H1 (cell line): ENCODE results near the gene COLEC12. TPM values are rescaled to one million over a fixed set of nuclear protein-coding genes. Genes with fewer than 3 reads are reported as not detected.

ENCODE experiments used
- CTCF ChIA-PET: fragments of 300-600 bp; sonication (Branson Sonifier 250); formaldehyde crosslinking; loops from one replicate; lab custom pipeline; 2021; ENCODE audit not compliant: partially characterized antibody; lab: Charles Lee
- POLR2A ChIA-PET: fragments of 300-600 bp; sonication (Branson Sonifier 250); formaldehyde crosslinking; loops from one replicate; lab custom pipeline; 2021; ENCODE audit warnings: inconsistent platforms; ENCODE audit not compliant: partially characterized antibody; lab: Charles Lee
- DNase-seq, 2 experiments: peaks; one replicate each; pipeline versions ENCODE4 v3.0.0 to v3.0.0-alpha.2; 2010 to 2022; ENCODE audit warnings: low spot score in 2 of 2, low read depth in 1 of 2, mixed read lengths in 1 of 2
- FAIRE-seq: peaks from 2 replicates; lab custom pipeline; 2011; peaks lifted over from hg19 to GRCh38; lab: Jason Lieb, UNC
- H2AFZ ChIP-seq: 2 replicates; pipeline ENCODE4 v1.8.1; 2012; ENCODE audit warnings: low read length, inconsistent platforms
- H2AK5ac ChIP-seq: 2 replicates; pipeline ENCODE4 v1.6.1; 2013; ENCODE audit warnings: low read depth, low read length
- H2BK120ac ChIP-seq: replicated peaks from 2 replicates; pipeline ENCODE3; 2013; ENCODE audit warnings: low read depth, low read length, inconsistent platforms
- H2BK12ac ChIP-seq: 2 replicates; pipeline ENCODE4 v1.6.1; 2013; ENCODE audit warnings: low read depth, low read length
- H2BK15ac ChIP-seq: 2 replicates; pipeline ENCODE4 v1.6.1; 2013; ENCODE audit warnings: low read length
- H2BK20ac ChIP-seq: 2 replicates; pipeline ENCODE4 v1.6.1; 2013; ENCODE audit warnings: low read length
- H2BK5ac ChIP-seq: 2 replicates; pipeline ENCODE4 v1.6.1; 2013; ENCODE audit warnings: low read depth, low read length
- H3K14ac ChIP-seq: 2 replicates; pipeline ENCODE4 v1.6.1; 2013; ENCODE audit warnings: inconsistent platforms; ENCODE audit not compliant: insufficient read length
- H3K18ac ChIP-seq: 2 replicates; pipeline ENCODE4 v1.6.1; 2013; ENCODE audit warnings: low read length; ENCODE audit errors: extremely low read depth
- H3K23ac ChIP-seq: 2 replicates; pipeline ENCODE4 v1.6.1; 2013; ENCODE audit warnings: inconsistent platforms; ENCODE audit not compliant: insufficient read length
- H3K23me2 ChIP-seq: 2 replicates; pipeline ENCODE4 v1.6.1; 2013; ENCODE audit warnings: low read depth, low read length
- H3K27ac ChIP-seq: 2 replicates; pipeline ENCODE4 v1.6.1; 2011; ENCODE audit warnings: low read depth, low read length, inconsistent platforms
- H3K27me3 ChIP-seq, 4 experiments: replicated peaks in 1 of 4; 1 replicate in 1 of 4; 2 replicates in 3 of 4; pipeline versions ENCODE4 v1.6.1 to v1.8.1; 2011 to 2013; ENCODE audit warnings: low read length in 3 of 4, mild to moderate bottlenecking in 3 of 4, inconsistent platforms in 2 of 4, mixed read lengths in 2 of 4, moderate library complexity in 1 of 4; ENCODE audit not compliant: control insufficient read depth in 3 of 4, insufficient read depth in 3 of 4; ENCODE audit errors: extremely low read depth in 1 of 4
- H3K36me3 ChIP-seq, 4 experiments: 2 replicates each; pipeline versions ENCODE4 v1.6.1 to v1.8.1; 2011 to 2013; ENCODE audit warnings: mild to moderate bottlenecking in 4 of 4, low read length in 3 of 4, moderate library complexity in 2 of 4, control low read depth in 1 of 4, inconsistent platforms in 1 of 4; ENCODE audit not compliant: insufficient read depth in 4 of 4, control insufficient read depth in 2 of 4
- H3K4ac ChIP-seq: replicated peaks from 2 replicates; pipeline ENCODE3; 2013; ENCODE audit warnings: low read length, low read depth, mixed read lengths, inconsistent platforms; ENCODE audit not compliant: insufficient read length
- H3K4me1 ChIP-seq, 4 experiments: replicated peaks in 1 of 4; 1 replicate in 1 of 4; 2 replicates in 3 of 4; pipeline versions ENCODE4 v1.6.1 to v1.8.1; 2011 to 2013; ENCODE audit warnings: low read length in 3 of 4, inconsistent platforms in 2 of 4, mixed read lengths in 1 of 4; ENCODE audit not compliant: insufficient read depth in 4 of 4, control insufficient read depth in 3 of 4
- H3K4me2 ChIP-seq, 2 experiments: 2 replicates each; pipeline versions ENCODE4 v1.6.1 to v1.8.1; 2011 to 2013; ENCODE audit warnings: low read depth in 2 of 2, low read length in 2 of 2, control low read depth in 1 of 2, inconsistent platforms in 1 of 2, mild to moderate bottlenecking in 1 of 2; ENCODE audit not compliant: insufficient read depth in 1 of 2
- H3K4me3 ChIP-seq, 4 experiments: fragments of 200-600, 300-600 bp in 1 of 4; sonication (generic), shearing (Covaris generic), sonication (Bioruptor Twin) in 1 of 4; 2 replicates each; pipeline versions ENCODE4 v1.5.1 to v1.8.1; 2011 to 2016; ENCODE audit warnings: low read length in 4 of 4, low read depth in 3 of 4, control low read depth in 2 of 4, inconsistent platforms in 2 of 4, mild to moderate bottlenecking in 2 of 4, mixed read lengths in 1 of 4, moderate library complexity in 1 of 4; ENCODE audit not compliant: insufficient read depth in 2 of 4; ENCODE audit errors: extremely low read depth in 1 of 4
- H3K56ac ChIP-seq: replicated peaks from 2 replicates; pipeline ENCODE3; 2013; ENCODE audit warnings: low read depth, mild to moderate bottlenecking, mixed read lengths, low read length, inconsistent platforms; ENCODE audit not compliant: insufficient read length
- H3K79me1 ChIP-seq: 2 replicates; pipeline ENCODE4 v1.6.1; 2013; ENCODE audit warnings: low read depth, low read length, control low read depth
- H3K79me2 ChIP-seq, 2 experiments: 2 replicates each; pipeline versions ENCODE4 v1.6.1 to v1.8.1; 2012 to 2013; ENCODE audit warnings: low read length in 2 of 2, mild to moderate bottlenecking in 2 of 2, inconsistent platforms in 1 of 2; ENCODE audit not compliant: insufficient read depth in 2 of 2, control insufficient read depth in 1 of 2
- H3K9ac ChIP-seq, 4 experiments: replicated peaks in 1 of 4; 1 replicate in 1 of 4; 2 replicates in 3 of 4; pipeline versions ENCODE4 v1.6.1 to v1.8.1; 2011 to 2013; ENCODE audit warnings: low read depth in 3 of 4, low read length in 3 of 4, control low read depth in 2 of 4, mild to moderate bottlenecking in 2 of 4, moderate library complexity in 2 of 4, inconsistent platforms in 1 of 4; ENCODE audit errors: extremely low read depth in 1 of 4
- H3K9me3 ChIP-seq, 2 experiments: 2 replicates each; pipeline versions ENCODE4 v1.6.1 to v1.8.1; 2012 to 2013; ENCODE audit warnings: mild to moderate bottlenecking in 2 of 2, moderate library complexity in 2 of 2, control low read depth in 1 of 2, inconsistent platforms in 1 of 2, low read depth in 1 of 2, low read length in 1 of 2, mixed read lengths in 1 of 2; ENCODE audit not compliant: insufficient read depth in 2 of 2
- H4K20me1 ChIP-seq, 2 experiments: replicated peaks in 1 of 2; 2 replicates each; pipeline versions ENCODE3 to v1.8.1; 2011 to 2013; ENCODE audit warnings: inconsistent platforms in 2 of 2, low read length in 2 of 2, mild to moderate bottlenecking in 1 of 2; ENCODE audit not compliant: insufficient read depth in 2 of 2, control insufficient read depth in 1 of 2
- H4K5ac ChIP-seq: 2 replicates; pipeline ENCODE4 v1.6.1; 2013; ENCODE audit warnings: low read length, low read depth, mixed read lengths, inconsistent platforms; ENCODE audit not compliant: insufficient read length
- H4K8ac ChIP-seq: 2 replicates; pipeline ENCODE4 v1.8.0; 2013; ENCODE audit warnings: mild to moderate bottlenecking, moderate library complexity, low read length, inconsistent platforms; ENCODE audit not compliant: insufficient read depth; ENCODE audit errors: extremely low read depth
- H4K91ac ChIP-seq: replicated peaks from 2 replicates; pipeline ENCODE3; 2013; ENCODE audit warnings: low read length, mixed read lengths, inconsistent platforms; ENCODE audit not compliant: insufficient read length
- ASH2L ChIP-seq: fragments of 200-600, 300-600 bp; sonication (generic); IDR thresholded peaks from one replicate; pipeline ENCODE4 v1.7.1; 2017; ENCODE audit warnings: low read length
- ATF3 ChIP-seq: IDR thresholded peaks from 2 replicates; pipeline ENCODE4 v1.6.1; 2011; ENCODE audit warnings: low read depth, mild to moderate bottlenecking, low read length; ENCODE audit not compliant: insufficient read depth
- CTBP2 ChIP-seq: IDR thresholded peaks from 2 replicates; pipeline ENCODE4 v1.7.0; 2011; ENCODE audit warnings: borderline replicate concordance, mild to moderate bottlenecking, moderate library complexity, mixed read lengths, low read length; ENCODE audit not compliant: insufficient read depth, insufficient read length
- KDM1A ChIP-seq: fragments of 200-600, 300-600 bp; sonication (generic); IDR thresholded peaks from 2 replicates; pipeline ENCODE4 v1.7.1; 2016; ENCODE audit warnings: mild to moderate bottlenecking, low read length, borderline replicate concordance
- SIN3A ChIP-seq, 2 experiments: IDR thresholded peaks in 1 of 2; conservative IDR thresholded peaks in 1 of 2; 2 replicates each; pipeline ENCODE4 v1.6.1; 2011 to 2012; ENCODE audit warnings: low read length in 2 of 2, improper control_type of control experiment in 1 of 2, low read depth in 1 of 2, mild to moderate bottlenecking in 1 of 2
- SIX5 ChIP-seq: IDR thresholded peaks from 2 replicates; pipeline ENCODE4 v1.6.1; 2011; ENCODE audit warnings: mild to moderate bottlenecking, low read depth, low read length
- USF2 ChIP-seq: IDR thresholded peaks from 2 replicates; pipeline ENCODE4 v1.6.1; 2011; ENCODE audit warnings: low read length, improper control_type of control experiment
- YY1 ChIP-seq: IDR thresholded peaks from 2 replicates; pipeline ENCODE4 v1.6.1; 2011; ENCODE audit warnings: low read depth, mild to moderate bottlenecking, low read length
- WGBS, 2 experiments: shearing (Covaris generic) in 1 of 2; methylation state at CpG; one replicate each; pipeline versions ENCODE4 v1.1.6 to v1.1.7; 2013 to 2015; ENCODE audit warnings: low lambda C conversion rate in 2 of 2, mixed read lengths in 2 of 2, inconsistent platforms in 1 of 2, low coverage in 1 of 2, missing lambda C conversion rate in 1 of 2; ENCODE audit not compliant: insufficient replicate concordance in 2 of 2, insufficient coverage in 1 of 2, insufficient read length in 1 of 2; ENCODE audit errors: extremely low coverage in 1 of 2, missing lambda C conversion rate in 1 of 2; 5-methylcytosine and 5-hydroxymethylcytosine counted together
- polyA plus RNA-seq, 7 experiments: library from polyadenylated mRNA; depleted of rRNA in 3 of 7; stranded (reverse) in 5 of 7; unstranded in 2 of 7; fragments of >200 nt in 5 of 7; fragments of 200-250 nt in 2 of 7; gene quantifications; 1 replicate in 5 of 7; 2 replicates in 1 of 7; 4 replicates in 1 of 7; pipeline versions ENCODE4 v1.2.1 to v1.2.3, GENCODE V29; 2011 to 2013; ENCODE audit warnings: missing spikeins in 2 of 7, mixed read lengths in 2 of 7
- total RNA-seq: library from RNA; stranded (reverse); fragmentation: NEBNext Ultra II Directional; extraction: Animal tissue kit (Norgen Biotek cat#: 25700); gene quantifications from 2 replicates; pipeline ENCODE4 v1.2.1, GENCODE V29; 2021
- TF ChIP-seq, protein P1 (sequence below), 3 experiments: IDR thresholded peaks; 1 replicate in 2 of 3; 2 replicates in 1 of 3; pipeline versions ENCODE4 v1.5.1 to v1.6.1; 2011; ENCODE audit warnings: low read length in 3 of 3, mild to moderate bottlenecking in 3 of 3, inconsistent platforms in 2 of 3, low read depth in 1 of 3, moderate library complexity in 1 of 3; ENCODE audit not compliant: insufficient read depth in 1 of 3; ENCODE audit errors: control extremely low read depth in 1 of 3

The COLEC12 gene
- total and polyA plus RNA-seq, 2 of the 8 experiments (the other 6 are each of a cell fraction or from before 2014, with no cell fraction given): 0.44 to 2.3 TPM

DNA sequence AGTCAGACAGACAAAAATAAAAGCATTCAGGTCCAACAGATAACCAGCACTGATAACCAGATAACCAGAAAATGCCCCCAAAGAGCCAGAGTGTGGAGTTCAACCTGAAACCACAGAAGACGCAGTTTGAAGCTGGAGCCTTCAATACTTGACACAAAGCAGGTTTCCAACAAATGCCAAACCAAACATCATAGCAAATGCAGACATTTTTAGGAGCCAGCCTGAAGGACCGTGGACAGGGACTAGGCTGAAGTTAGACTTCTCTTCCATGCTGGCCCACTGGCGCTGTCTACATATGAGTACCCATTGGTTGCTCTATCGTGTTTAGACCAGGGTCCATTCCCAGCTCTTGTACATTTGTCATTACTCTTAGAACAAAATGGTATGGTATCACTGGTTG lies 9.9 kb downstream of the COLEC12 start:
- H3K14ac ChIP-seq: no peak overlapping the region
- no peak for FAIRE-seq
- 73% methylated on average over 4 of the region's 4 CpGs; no CpG with 5 or more reads in 1 of the 2 experiments for WGBS, 2 experiments
- CTCF ChIA-PET: interaction anchor here (1.2 to 3.6 kb wide), 3 partner anchors 14 to 125 kb away, joined by 4 to 20 read pairs (median 4); no protein-coding TSS in a partner anchor
- no peak overlapping the region for H3K27ac ChIP-seq
- no peak overlapping the region for H3K4me2 ChIP-seq
- no peak overlapping the region for H2AFZ ChIP-seq
- H2BK15ac ChIP-seq: no peak overlapping the region
- H3K4ac ChIP-seq: no peak overlapping the region
- H2AK5ac ChIP-seq: no peak overlapping the region
- H4K91ac ChIP-seq: no peak overlapping the region
- H3K9ac ChIP-seq: no peak overlapping the region
- no peak overlapping the region for H2BK12ac ChIP-seq
- no peak for DNase-seq
- peaks cover 0 to 6% (median 0%) of the 10 kb centered on the region in 4 experiments; a peak in 1 of 7 replicates for H3K4me1 ChIP-seq
- no peaks in the 10 kb centered on the region for H3K79me2 ChIP-seq
- H2BK120ac ChIP-seq: no peak overlapping the region
- H3K9me3 ChIP-seq: peaks cover 0 to 3% of the 10 kb centered on the region in 2 experiments; a peak in 2 of 4 replicates
- no peaks in the 10 kb centered on the region for H3K79me1 ChIP-seq
- H3K56ac ChIP-seq: no peak overlapping the region
- no peaks in the 10 kb centered on the region; a peak in 1 of 7 replicates for H3K27me3 ChIP-seq
- H4K20me1 ChIP-seq: no peaks in the 10 kb centered on the region
- no peak overlapping the region for H3K18ac ChIP-seq
- POLR2A ChIA-PET: no interaction called here
- H2BK5ac ChIP-seq: no peak overlapping the region
- H3K23ac ChIP-seq: no peak overlapping the region
- no peak overlapping the region for H2BK20ac ChIP-seq
- no peaks in the 10 kb centered on the region for H3K23me2 ChIP-seq
- no peak overlapping the region for H4K5ac ChIP-seq
- no peak overlapping the region for H4K8ac ChIP-seq
- no peak overlapping the region for H3K4me3 ChIP-seq
- H3K36me3 ChIP-seq: no peaks in the 10 kb centered on the region
- TF ChIP-seq CTBP2 (no peak), SIX5 (no peak), SIN3A (conservative IDR thresholded peaks at IDR 0.05 in 1 of 2, IDR thresholded peaks at IDR 0.05 in 1 of 2; ENCODE audit: low read depth in 1 of 2, low read length in 2 of 2) (no peak), ASH2L (no peak), KDM1A (no peak), YY1 (no peak), USF2 (no peak), ATF3 (no peak)
- TF ChIP-seq, protein P1, sequence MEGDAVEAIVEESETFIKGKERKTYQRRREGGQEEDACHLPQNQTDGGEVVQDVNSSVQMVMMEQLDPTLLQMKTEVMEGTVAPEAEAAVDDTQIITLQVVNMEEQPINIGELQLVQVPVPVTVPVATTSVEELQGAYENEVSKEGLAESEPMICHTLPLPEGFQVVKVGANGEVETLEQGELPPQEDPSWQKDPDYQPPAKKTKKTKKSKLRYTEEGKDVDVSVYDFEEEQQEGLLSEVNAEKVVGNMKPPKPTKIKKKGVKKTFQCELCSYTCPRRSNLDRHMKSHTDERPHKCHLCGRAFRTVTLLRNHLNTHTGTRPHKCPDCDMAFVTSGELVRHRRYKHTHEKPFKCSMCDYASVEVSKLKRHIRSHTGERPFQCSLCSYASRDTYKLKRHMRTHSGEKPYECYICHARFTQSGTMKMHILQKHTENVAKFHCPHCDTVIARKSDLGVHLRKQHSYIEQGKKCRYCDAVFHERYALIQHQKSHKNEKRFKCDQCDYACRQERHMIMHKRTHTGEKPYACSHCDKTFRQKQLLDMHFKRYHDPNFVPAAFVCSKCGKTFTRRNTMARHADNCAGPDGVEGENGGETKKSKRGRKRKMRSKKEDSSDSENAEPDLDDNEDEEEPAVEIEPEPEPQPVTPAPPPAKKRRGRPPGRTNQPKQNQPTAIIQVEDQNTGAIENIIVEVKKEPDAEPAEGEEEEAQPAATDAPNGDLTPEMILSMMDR (IDR thresholded peaks at IDR 0.05; ENCODE audit: control extremely low read depth in 1 of 3, insufficient read depth in 1 of 3, low read depth in 1 of 3, low read length in 3 of 3): no peak
